BE2C (cell line): ENCODE results near the gene SAFB.
A peak's percentile ranks its signal among the peaks of the same experiment; 100 is the strongest.

Source experiments
- DNase-seq: peaks from one replicate; pipeline ENCODE4 v3.0.0-alpha.2; 2020
- H3K27me3 ChIP-seq: fragments of 250-450 bp; sonication (Bioruptor Pico); 2 replicates; pipeline ENCODE4 v1.5.1; 2020; ENCODE audit warnings: mild to moderate bottlenecking
- H3K36me3 ChIP-seq: fragments of 250-450 bp; sonication (Bioruptor Pico); 2 replicates; pipeline ENCODE4 v1.5.1; 2020; ENCODE audit warnings: mild to moderate bottlenecking
- H3K4me1 ChIP-seq: fragments of 250-450 bp; sonication (Bioruptor Pico); 2 replicates; pipeline ENCODE4 v1.5.1; 2020
- H3K4me3 ChIP-seq: 2 replicates; pipeline ENCODE4 v1.5.1; 2011; ENCODE audit warnings: low read depth, low read length
- H3K9me3 ChIP-seq: fragments of 250-450 bp; sonication (Bioruptor Pico); 2 replicates; pipeline ENCODE4 v1.5.1; 2020
- TF ChIP-seq, protein P1 (sequence below): IDR thresholded peaks from 2 replicates; pipeline ENCODE4 v1.5.1; 2012; ENCODE audit warnings: mild to moderate bottlenecking, low read depth, low read length

Gene SAFB

DNA sequence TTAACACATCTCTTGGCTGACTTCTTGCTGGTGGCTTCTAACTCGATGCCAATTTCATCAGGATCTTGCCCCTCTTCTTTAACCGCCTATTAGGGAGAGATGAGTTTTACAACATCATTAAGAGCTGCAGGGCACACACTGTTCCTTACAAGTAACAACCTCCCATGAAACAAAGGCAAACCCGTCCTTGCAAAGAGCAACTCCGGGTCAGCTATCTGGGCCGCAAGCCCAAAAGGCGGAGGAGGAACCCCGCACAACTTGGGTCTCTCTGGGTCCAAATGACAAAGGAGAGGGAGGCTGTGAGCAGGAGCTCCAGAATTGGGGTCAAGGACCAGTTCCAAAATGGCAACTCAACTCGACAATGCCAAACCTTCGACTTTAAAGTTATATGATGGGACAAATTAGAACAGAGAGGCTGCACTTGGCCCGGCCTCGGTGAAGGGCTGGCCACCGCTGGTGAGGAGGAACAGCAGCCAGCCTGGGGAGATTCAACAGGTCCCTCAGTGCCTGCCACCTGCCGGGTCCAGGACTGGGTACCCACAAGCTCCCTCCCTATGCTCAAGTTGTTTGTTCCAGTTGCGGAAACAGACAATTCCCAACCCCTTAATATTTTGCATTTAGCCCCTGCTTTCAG is 1.5 kb upstream of the SAFB start:
- H3K4me1 ChIP-seq = 0 out of 2 replicates have a peak, but pooled peaks cover 3% of the 10 kb centered on the region
- no peaks in the 10 kb centered on the region for H3K9me3 ChIP-seq
- DNase-seq = no peak
- H3K36me3 ChIP-seq = peaks cover 65% of the 10 kb centered on the region
- TF ChIP-seq, protein P1, sequence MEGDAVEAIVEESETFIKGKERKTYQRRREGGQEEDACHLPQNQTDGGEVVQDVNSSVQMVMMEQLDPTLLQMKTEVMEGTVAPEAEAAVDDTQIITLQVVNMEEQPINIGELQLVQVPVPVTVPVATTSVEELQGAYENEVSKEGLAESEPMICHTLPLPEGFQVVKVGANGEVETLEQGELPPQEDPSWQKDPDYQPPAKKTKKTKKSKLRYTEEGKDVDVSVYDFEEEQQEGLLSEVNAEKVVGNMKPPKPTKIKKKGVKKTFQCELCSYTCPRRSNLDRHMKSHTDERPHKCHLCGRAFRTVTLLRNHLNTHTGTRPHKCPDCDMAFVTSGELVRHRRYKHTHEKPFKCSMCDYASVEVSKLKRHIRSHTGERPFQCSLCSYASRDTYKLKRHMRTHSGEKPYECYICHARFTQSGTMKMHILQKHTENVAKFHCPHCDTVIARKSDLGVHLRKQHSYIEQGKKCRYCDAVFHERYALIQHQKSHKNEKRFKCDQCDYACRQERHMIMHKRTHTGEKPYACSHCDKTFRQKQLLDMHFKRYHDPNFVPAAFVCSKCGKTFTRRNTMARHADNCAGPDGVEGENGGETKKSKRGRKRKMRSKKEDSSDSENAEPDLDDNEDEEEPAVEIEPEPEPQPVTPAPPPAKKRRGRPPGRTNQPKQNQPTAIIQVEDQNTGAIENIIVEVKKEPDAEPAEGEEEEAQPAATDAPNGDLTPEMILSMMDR = no peak
- no peaks in the 10 kb centered on the region for H3K27me3 ChIP-seq
- H3K4me3 ChIP-seq = peak overlapping the region; percentile 100

DNA sequence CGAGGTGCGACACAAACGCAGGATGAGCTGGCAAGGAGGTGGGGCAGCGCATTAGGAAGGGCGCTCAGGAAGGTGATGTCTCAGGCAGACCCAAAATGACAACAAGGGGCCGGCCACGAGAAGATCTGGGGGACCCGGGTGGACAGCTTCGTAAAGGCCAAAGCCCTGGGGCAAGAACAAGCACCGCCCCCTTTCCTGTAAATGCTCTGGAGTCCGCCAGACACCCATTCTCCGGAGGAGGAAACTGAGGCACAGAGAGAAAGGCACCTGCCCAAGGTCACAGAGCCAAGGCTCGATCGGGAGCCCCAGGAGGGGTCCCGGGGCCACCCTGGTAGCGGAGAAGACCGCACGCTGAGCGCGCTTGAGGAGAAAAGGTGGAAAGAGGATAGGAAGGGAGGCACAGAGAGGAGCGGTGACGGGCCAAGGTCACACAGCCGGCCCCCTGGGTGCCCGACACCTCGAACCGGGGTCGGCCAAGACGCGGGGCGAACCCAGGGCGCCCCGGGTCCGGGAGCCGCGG is 878 bp upstream of the SAFB start:
- Histone ChIP-seq H3K9me3 (no peaks in the 10 kb centered on the region), H3K4me3 (peak overlapping the region; percentile 100), H3K36me3 (peaks cover 67% of the 10 kb centered on the region), H3K4me1 (0 out of 2 replicates have a peak, but pooled peaks cover 3% of the 10 kb centered on the region), H3K27me3 (no peaks in the 10 kb centered on the region)
- TF ChIP-seq, protein P1 = no peak
- DNase-seq = peak; percentile 36

DNA sequence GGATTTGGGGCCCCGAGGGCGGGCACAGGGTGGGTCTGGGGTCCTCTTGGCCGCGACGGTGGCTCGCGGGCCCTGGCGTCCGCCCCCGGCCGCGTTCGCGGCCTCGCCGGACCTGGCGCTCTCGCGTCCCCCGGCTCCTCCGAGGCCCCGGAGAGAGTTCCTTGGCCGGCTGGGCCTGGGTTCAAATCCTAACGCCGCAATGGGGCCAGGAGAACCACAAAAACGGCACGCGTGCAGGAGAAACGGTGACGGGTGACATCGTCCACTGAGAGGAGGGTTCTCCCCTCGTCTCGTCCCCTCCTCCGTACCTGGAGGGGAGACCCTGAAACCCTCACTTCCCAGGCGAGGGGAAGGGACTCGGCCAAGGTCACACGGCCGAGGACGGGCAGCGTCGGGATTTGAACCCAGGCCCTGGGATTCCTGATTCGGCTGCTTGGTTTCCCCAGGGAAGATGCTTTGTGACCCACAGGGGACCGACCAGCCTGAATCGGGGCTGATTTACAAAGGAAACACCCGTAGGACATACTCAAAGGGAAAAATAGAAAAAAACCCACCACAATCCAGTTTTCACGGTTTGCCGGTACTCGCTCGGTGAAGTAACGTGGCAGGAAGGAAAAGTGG is 624 bp downstream of the SAFB start:
- Histone ChIP-seq H3K4me3 (peak overlapping the region; percentile 100), H3K4me1 (0 out of 2 replicates have a peak, but pooled peaks cover 3% of the 10 kb centered on the region), H3K36me3 (peaks cover 70% of the 10 kb centered on the region), H3K9me3 (no peaks in the 10 kb centered on the region), H3K27me3 (no peaks in the 10 kb centered on the region)
- DNase-seq = no peak
- TF ChIP-seq, protein P1 = no peak

GRCh38 chr19:5624018-5624663 is 1.3 kb downstream of the SAFB start:
- peak; percentile 21 for DNase-seq
- no peaks in the 10 kb centered on the region for H3K9me3 ChIP-seq
- peak overlapping the region; percentile 100 for H3K4me3 ChIP-seq
- TF ChIP-seq, protein P1 = no peak
- H3K27me3 ChIP-seq = no peaks in the 10 kb centered on the region
- H3K4me1 ChIP-seq = 0 out of 2 replicates have a peak, but pooled peaks cover 3% of the 10 kb centered on the region
- peaks cover 70% of the 10 kb centered on the region for H3K36me3 ChIP-seq

DNA sequence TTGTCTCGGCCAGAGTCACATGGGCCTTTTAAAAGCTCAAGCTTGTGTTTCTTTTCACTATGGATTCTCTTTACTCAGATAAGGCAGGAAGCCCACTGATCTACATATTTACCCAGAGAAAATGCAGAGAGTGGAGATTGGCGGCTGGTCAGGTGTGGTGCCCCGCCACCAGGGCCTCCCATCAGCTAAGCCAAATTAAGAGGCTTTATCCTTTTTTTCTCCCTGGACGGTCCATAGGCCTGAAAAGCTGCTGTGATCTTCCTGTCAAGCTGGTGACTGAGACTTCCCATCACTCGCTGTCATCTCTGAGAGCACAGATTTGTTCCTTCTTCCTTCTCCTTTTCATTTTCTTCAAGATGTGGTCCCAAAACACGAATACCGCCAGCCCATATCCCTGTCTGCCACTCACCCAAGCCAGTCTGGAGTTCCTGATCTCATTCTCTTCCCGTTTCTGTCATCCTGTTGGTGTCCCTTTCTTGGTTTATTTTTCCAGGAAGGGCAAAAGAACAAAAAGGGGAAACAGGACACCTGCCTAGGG is 1.9 kb downstream of the SAFB start:
- 0 out of 2 replicates have a peak, but pooled peaks cover 3% of the 10 kb centered on the region for H3K4me1 ChIP-seq
- peak overlapping the region; percentile 100 for H3K4me3 ChIP-seq
- no peaks in the 10 kb centered on the region for H3K9me3 ChIP-seq
- TF ChIP-seq, protein P1 = no peak
- H3K36me3 ChIP-seq = peaks cover 70% of the 10 kb centered on the region
- no peaks in the 10 kb centered on the region for H3K27me3 ChIP-seq
- DNase-seq = no peak
